H1 (cell line): ENCODE results near the gene LCN12. TPM values are rescaled to one million over a fixed set of nuclear protein-coding genes. Genes with fewer than 3 reads are reported as not detected.

ENCODE experiments used
- CTCF ChIA-PET: fragments of 300-600 bp; sonication (Branson Sonifier 250); formaldehyde crosslinking; loops from one replicate; lab custom pipeline; 2021; ENCODE audit not compliant: partially characterized antibody; lab: Charles Lee
- POLR2A ChIA-PET: fragments of 300-600 bp; sonication (Branson Sonifier 250); formaldehyde crosslinking; loops from one replicate; lab custom pipeline; 2021; ENCODE audit warnings: inconsistent platforms; ENCODE audit not compliant: partially characterized antibody; lab: Charles Lee
- DNase-seq, 2 experiments: peaks; one replicate each; pipeline versions ENCODE4 v3.0.0 to v3.0.0-alpha.2; 2010 to 2022; ENCODE audit warnings: low spot score in 2 of 2, low read depth in 1 of 2, mixed read lengths in 1 of 2
- FAIRE-seq: peaks from 2 replicates; lab custom pipeline; 2011; peaks lifted over from hg19 to GRCh38; lab: Jason Lieb, UNC
- H2AFZ ChIP-seq: 2 replicates; pipeline ENCODE4 v1.8.1; 2012; ENCODE audit warnings: low read length, inconsistent platforms
- H2AK5ac ChIP-seq: 2 replicates; pipeline ENCODE4 v1.6.1; 2013; ENCODE audit warnings: low read depth, low read length
- H2BK120ac ChIP-seq: replicated peaks from 2 replicates; pipeline ENCODE3; 2013; ENCODE audit warnings: low read depth, low read length, inconsistent platforms
- H2BK12ac ChIP-seq: 2 replicates; pipeline ENCODE4 v1.6.1; 2013; ENCODE audit warnings: low read depth, low read length
- H2BK15ac ChIP-seq: 2 replicates; pipeline ENCODE4 v1.6.1; 2013; ENCODE audit warnings: low read length
- H2BK20ac ChIP-seq: 2 replicates; pipeline ENCODE4 v1.6.1; 2013; ENCODE audit warnings: low read length
- H2BK5ac ChIP-seq: 2 replicates; pipeline ENCODE4 v1.6.1; 2013; ENCODE audit warnings: low read depth, low read length
- H3K14ac ChIP-seq: 2 replicates; pipeline ENCODE4 v1.6.1; 2013; ENCODE audit warnings: inconsistent platforms; ENCODE audit not compliant: insufficient read length
- H3K18ac ChIP-seq: 2 replicates; pipeline ENCODE4 v1.6.1; 2013; ENCODE audit warnings: low read length; ENCODE audit errors: extremely low read depth
- H3K23ac ChIP-seq: 2 replicates; pipeline ENCODE4 v1.6.1; 2013; ENCODE audit warnings: inconsistent platforms; ENCODE audit not compliant: insufficient read length
- H3K23me2 ChIP-seq: 2 replicates; pipeline ENCODE4 v1.6.1; 2013; ENCODE audit warnings: low read depth, low read length
- H3K27ac ChIP-seq: 2 replicates; pipeline ENCODE4 v1.6.1; 2011; ENCODE audit warnings: low read depth, low read length, inconsistent platforms
- H3K27me3 ChIP-seq, 4 experiments: replicated peaks in 1 of 4; 1 replicate in 1 of 4; 2 replicates in 3 of 4; pipeline versions ENCODE4 v1.6.1 to v1.8.1; 2011 to 2013; ENCODE audit warnings: low read length in 3 of 4, mild to moderate bottlenecking in 3 of 4, inconsistent platforms in 2 of 4, mixed read lengths in 2 of 4, moderate library complexity in 1 of 4; ENCODE audit not compliant: control insufficient read depth in 3 of 4, insufficient read depth in 3 of 4; ENCODE audit errors: extremely low read depth in 1 of 4
- H3K36me3 ChIP-seq, 4 experiments: 2 replicates each; pipeline versions ENCODE4 v1.6.1 to v1.8.1; 2011 to 2013; ENCODE audit warnings: mild to moderate bottlenecking in 4 of 4, low read length in 3 of 4, moderate library complexity in 2 of 4, control low read depth in 1 of 4, inconsistent platforms in 1 of 4; ENCODE audit not compliant: insufficient read depth in 4 of 4, control insufficient read depth in 2 of 4
- H3K4ac ChIP-seq: replicated peaks from 2 replicates; pipeline ENCODE3; 2013; ENCODE audit warnings: low read length, low read depth, mixed read lengths, inconsistent platforms; ENCODE audit not compliant: insufficient read length
- H3K4me1 ChIP-seq, 4 experiments: replicated peaks in 1 of 4; 1 replicate in 1 of 4; 2 replicates in 3 of 4; pipeline versions ENCODE4 v1.6.1 to v1.8.1; 2011 to 2013; ENCODE audit warnings: low read length in 3 of 4, inconsistent platforms in 2 of 4, mixed read lengths in 1 of 4; ENCODE audit not compliant: insufficient read depth in 4 of 4, control insufficient read depth in 3 of 4
- H3K4me2 ChIP-seq, 2 experiments: 2 replicates each; pipeline versions ENCODE4 v1.6.1 to v1.8.1; 2011 to 2013; ENCODE audit warnings: low read depth in 2 of 2, low read length in 2 of 2, control low read depth in 1 of 2, inconsistent platforms in 1 of 2, mild to moderate bottlenecking in 1 of 2; ENCODE audit not compliant: insufficient read depth in 1 of 2
- H3K4me3 ChIP-seq, 4 experiments: fragments of 200-600, 300-600 bp in 1 of 4; sonication (generic), shearing (Covaris generic), sonication (Bioruptor Twin) in 1 of 4; 2 replicates each; pipeline versions ENCODE4 v1.5.1 to v1.8.1; 2011 to 2016; ENCODE audit warnings: low read length in 4 of 4, low read depth in 3 of 4, control low read depth in 2 of 4, inconsistent platforms in 2 of 4, mild to moderate bottlenecking in 2 of 4, mixed read lengths in 1 of 4, moderate library complexity in 1 of 4; ENCODE audit not compliant: insufficient read depth in 2 of 4; ENCODE audit errors: extremely low read depth in 1 of 4
- H3K56ac ChIP-seq: replicated peaks from 2 replicates; pipeline ENCODE3; 2013; ENCODE audit warnings: low read depth, mild to moderate bottlenecking, mixed read lengths, low read length, inconsistent platforms; ENCODE audit not compliant: insufficient read length
- H3K79me1 ChIP-seq: 2 replicates; pipeline ENCODE4 v1.6.1; 2013; ENCODE audit warnings: low read depth, low read length, control low read depth
- H3K79me2 ChIP-seq, 2 experiments: 2 replicates each; pipeline versions ENCODE4 v1.6.1 to v1.8.1; 2012 to 2013; ENCODE audit warnings: low read length in 2 of 2, mild to moderate bottlenecking in 2 of 2, inconsistent platforms in 1 of 2; ENCODE audit not compliant: insufficient read depth in 2 of 2, control insufficient read depth in 1 of 2
- H3K9ac ChIP-seq, 4 experiments: replicated peaks in 1 of 4; 1 replicate in 1 of 4; 2 replicates in 3 of 4; pipeline versions ENCODE4 v1.6.1 to v1.8.1; 2011 to 2013; ENCODE audit warnings: low read depth in 3 of 4, low read length in 3 of 4, control low read depth in 2 of 4, mild to moderate bottlenecking in 2 of 4, moderate library complexity in 2 of 4, inconsistent platforms in 1 of 4; ENCODE audit errors: extremely low read depth in 1 of 4
- H3K9me3 ChIP-seq, 2 experiments: 2 replicates each; pipeline versions ENCODE4 v1.6.1 to v1.8.1; 2012 to 2013; ENCODE audit warnings: mild to moderate bottlenecking in 2 of 2, moderate library complexity in 2 of 2, control low read depth in 1 of 2, inconsistent platforms in 1 of 2, low read depth in 1 of 2, low read length in 1 of 2, mixed read lengths in 1 of 2; ENCODE audit not compliant: insufficient read depth in 2 of 2
- H4K20me1 ChIP-seq, 2 experiments: replicated peaks in 1 of 2; 2 replicates each; pipeline versions ENCODE3 to v1.8.1; 2011 to 2013; ENCODE audit warnings: inconsistent platforms in 2 of 2, low read length in 2 of 2, mild to moderate bottlenecking in 1 of 2; ENCODE audit not compliant: insufficient read depth in 2 of 2, control insufficient read depth in 1 of 2
- H4K5ac ChIP-seq: 2 replicates; pipeline ENCODE4 v1.6.1; 2013; ENCODE audit warnings: low read length, low read depth, mixed read lengths, inconsistent platforms; ENCODE audit not compliant: insufficient read length
- H4K8ac ChIP-seq: 2 replicates; pipeline ENCODE4 v1.8.0; 2013; ENCODE audit warnings: mild to moderate bottlenecking, moderate library complexity, low read length, inconsistent platforms; ENCODE audit not compliant: insufficient read depth; ENCODE audit errors: extremely low read depth
- H4K91ac ChIP-seq: replicated peaks from 2 replicates; pipeline ENCODE3; 2013; ENCODE audit warnings: low read length, mixed read lengths, inconsistent platforms; ENCODE audit not compliant: insufficient read length
- BCL11A ChIP-seq, 2 experiments: IDR thresholded peaks; one replicate each; pipeline ENCODE4 v1.6.1; 2011; ENCODE audit warnings: low read depth in 2 of 2, low read length in 2 of 2, mild to moderate bottlenecking in 2 of 2
- CBX8 ChIP-seq: fragments of 300-800, 300-1000 bp; sonication (generic); IDR thresholded peaks from 2 replicates; pipeline ENCODE4 v1.7.1; 2016; ENCODE audit warnings: low read depth, low read length, borderline replicate concordance
- CHD1 ChIP-seq: IDR thresholded peaks from 2 replicates; pipeline ENCODE4 v1.6.1; 2012; ENCODE audit warnings: low read depth, low read length, improper control_type of control experiment
- CREB1 ChIP-seq: IDR thresholded peaks from 2 replicates; pipeline ENCODE4 v1.6.1; 2012; ENCODE audit warnings: inconsistent platforms
- EGR1 ChIP-seq: IDR thresholded peaks from 2 replicates; pipeline ENCODE4 v1.6.1; 2011; ENCODE audit warnings: low read depth, low read length, borderline replicate concordance
- JUN ChIP-seq: IDR thresholded peaks from 2 replicates; pipeline ENCODE4 v1.6.1; 2011; ENCODE audit warnings: low read depth, mild to moderate bottlenecking, improper control_type of control experiment, low read length
- POU5F1 ChIP-seq: IDR thresholded peaks from 2 replicates; pipeline ENCODE4 v1.6.1; 2011; ENCODE audit warnings: low read depth, mild to moderate bottlenecking, low read length, moderate library complexity
- RXRA ChIP-seq: IDR thresholded peaks from 2 replicates; pipeline ENCODE4 v1.6.1; 2011; ENCODE audit warnings: low read depth, mild to moderate bottlenecking, low read length, moderate library complexity; ENCODE audit not compliant: insufficient read depth
- SIN3A ChIP-seq, 2 experiments: IDR thresholded peaks in 1 of 2; conservative IDR thresholded peaks in 1 of 2; 2 replicates each; pipeline ENCODE4 v1.6.1; 2011 to 2012; ENCODE audit warnings: low read length in 2 of 2, improper control_type of control experiment in 1 of 2, low read depth in 1 of 2, mild to moderate bottlenecking in 1 of 2
- ZNF274 ChIP-seq: IDR thresholded peaks from 2 replicates; pipeline ENCODE4 v1.7.0; 2012; ENCODE audit warnings: low read length, borderline replicate concordance; ENCODE audit errors: extremely low read depth
- WGBS, 2 experiments: shearing (Covaris generic) in 1 of 2; methylation state at CpG; one replicate each; pipeline versions ENCODE4 v1.1.6 to v1.1.7; 2013 to 2015; ENCODE audit warnings: low lambda C conversion rate in 2 of 2, mixed read lengths in 2 of 2, inconsistent platforms in 1 of 2, low coverage in 1 of 2, missing lambda C conversion rate in 1 of 2; ENCODE audit not compliant: insufficient replicate concordance in 2 of 2, insufficient coverage in 1 of 2, insufficient read length in 1 of 2; ENCODE audit errors: extremely low coverage in 1 of 2, missing lambda C conversion rate in 1 of 2; 5-methylcytosine and 5-hydroxymethylcytosine counted together
- polyA plus RNA-seq, 7 experiments: library from polyadenylated mRNA; depleted of rRNA in 3 of 7; stranded (reverse) in 5 of 7; unstranded in 2 of 7; fragments of >200 nt in 5 of 7; fragments of 200-250 nt in 2 of 7; gene quantifications; 1 replicate in 5 of 7; 2 replicates in 1 of 7; 4 replicates in 1 of 7; pipeline versions ENCODE4 v1.2.1 to v1.2.3, GENCODE V29; 2011 to 2013; ENCODE audit warnings: missing spikeins in 2 of 7, mixed read lengths in 2 of 7
- total RNA-seq: library from RNA; stranded (reverse); fragmentation: NEBNext Ultra II Directional; extraction: Animal tissue kit (Norgen Biotek cat#: 25700); gene quantifications from 2 replicates; pipeline ENCODE4 v1.2.1, GENCODE V29; 2021
- TF ChIP-seq, protein P1 (sequence below), 3 experiments: IDR thresholded peaks; 1 replicate in 2 of 3; 2 replicates in 1 of 3; pipeline versions ENCODE4 v1.5.1 to v1.6.1; 2011; ENCODE audit warnings: low read length in 3 of 3, mild to moderate bottlenecking in 3 of 3, inconsistent platforms in 2 of 3, low read depth in 1 of 3, moderate library complexity in 1 of 3; ENCODE audit not compliant: insufficient read depth in 1 of 3; ENCODE audit errors: control extremely low read depth in 1 of 3

Gene LCN12
- total and polyA plus RNA-seq, 2 of the 8 experiments (the other 6 are each of a cell fraction or from before 2014, with no cell fraction given): 1.1 to 1.7 TPM

DNA sequence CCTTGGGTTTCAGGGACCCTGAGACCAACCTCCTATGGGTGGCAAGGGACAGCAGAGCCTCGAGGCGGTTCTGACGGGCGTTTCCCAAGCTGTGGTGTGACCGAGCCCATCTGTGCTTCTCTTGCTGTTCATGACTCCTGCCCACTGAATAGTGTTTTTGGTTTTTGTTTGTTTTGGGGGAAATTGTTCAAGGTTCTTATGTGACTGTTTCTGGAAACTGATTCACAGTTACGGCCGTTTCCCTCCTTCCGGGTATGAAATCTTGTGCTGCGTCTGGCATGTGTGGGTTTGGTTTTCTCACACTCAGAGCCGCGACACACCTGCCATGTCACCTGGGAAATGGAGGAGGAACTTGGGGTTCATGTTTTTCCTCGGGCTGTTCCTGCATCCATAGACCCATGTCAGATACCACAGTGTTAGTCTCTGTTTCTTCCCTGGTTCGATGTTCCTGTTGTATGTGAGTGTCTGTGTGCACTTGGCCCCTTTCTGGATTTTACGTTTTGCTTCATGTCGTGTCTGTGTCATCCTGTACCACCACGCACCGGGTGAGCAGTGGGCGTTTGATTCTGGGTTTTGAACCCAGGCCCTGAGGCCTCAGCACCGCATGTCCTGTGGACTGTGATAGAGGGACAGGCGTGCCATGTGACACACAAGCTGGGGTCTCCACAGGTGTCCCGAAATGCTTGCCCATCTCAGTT is 36.3 kb upstream of the LCN12 start:
- DNase-seq (no peak), FAIRE-seq (no peak)
- peak overlapping the region; percentile 65; the same call in 1 of the 2 replicates for H4K8ac ChIP-seq
- no peak overlapping the region for H2BK20ac ChIP-seq
- no peak overlapping the region for H3K23ac ChIP-seq
- H2BK120ac ChIP-seq: no peak overlapping the region
- H2BK5ac ChIP-seq: no peak overlapping the region; the same call in 1 of the 2 replicates
- no peak overlapping the region for H4K91ac ChIP-seq
- no peak overlapping the region for H4K5ac ChIP-seq
- no peak overlapping the region for H3K4me3 ChIP-seq
- peaks cover 2% of the 10 kb centered on the region; the same call in 1 of the 2 replicates for H3K79me1 ChIP-seq
- no peaks in the 10 kb centered on the region for H3K79me2 ChIP-seq
- ChIA-PET POLR2A (no interaction called here), CTCF (no interaction called here)
- no peaks in the 10 kb centered on the region for H3K4me1 ChIP-seq
- peaks cover 17 to 43% (median 30%) of the 10 kb centered on the region in 4 experiments for H3K36me3 ChIP-seq
- no peak overlapping the region for H3K9ac ChIP-seq
- peaks cover 4 to 13% of the 10 kb centered on the region in 2 experiments for H4K20me1 ChIP-seq
- no peak overlapping the region for H2BK15ac ChIP-seq
- H3K4ac ChIP-seq: no peak overlapping the region
- H3K18ac ChIP-seq: no peak overlapping the region
- H3K9me3 ChIP-seq: no peaks in the 10 kb centered on the region
- no peak overlapping the region for H3K27ac ChIP-seq
- no peaks in the 10 kb centered on the region for H3K27me3 ChIP-seq
- no peak overlapping the region for H2AFZ ChIP-seq
- no peak overlapping the region for H3K4me2 ChIP-seq
- H2BK12ac ChIP-seq: no peak overlapping the region
- WGBS, 2 experiments: 88% methylated on average over 19 of the region's 21 CpGs; no CpG with 5 or more reads in 1 of the 2 experiments
- no peak overlapping the region for H2AK5ac ChIP-seq
- H3K23me2 ChIP-seq: no peaks in the 10 kb centered on the region
- H3K14ac ChIP-seq: no peak overlapping the region
- no peak overlapping the region for H3K56ac ChIP-seq
- no peak for TF ChIP-seq CHD1
- no peak for TF ChIP-seq BCL11A (IDR thresholded peaks at IDR 0.05; ENCODE audit: low read depth in 2 of 2, low read length in 2 of 2)
- TF ChIP-seq CBX8: no peak
- no peak for TF ChIP-seq EGR1
- no peak for TF ChIP-seq CREB1
- no peak for TF ChIP-seq JUN
- TF ChIP-seq RXRA: no peak
- no peak for TF ChIP-seq POU5F1
- no peak for TF ChIP-seq ZNF274
- TF ChIP-seq, protein P1, sequence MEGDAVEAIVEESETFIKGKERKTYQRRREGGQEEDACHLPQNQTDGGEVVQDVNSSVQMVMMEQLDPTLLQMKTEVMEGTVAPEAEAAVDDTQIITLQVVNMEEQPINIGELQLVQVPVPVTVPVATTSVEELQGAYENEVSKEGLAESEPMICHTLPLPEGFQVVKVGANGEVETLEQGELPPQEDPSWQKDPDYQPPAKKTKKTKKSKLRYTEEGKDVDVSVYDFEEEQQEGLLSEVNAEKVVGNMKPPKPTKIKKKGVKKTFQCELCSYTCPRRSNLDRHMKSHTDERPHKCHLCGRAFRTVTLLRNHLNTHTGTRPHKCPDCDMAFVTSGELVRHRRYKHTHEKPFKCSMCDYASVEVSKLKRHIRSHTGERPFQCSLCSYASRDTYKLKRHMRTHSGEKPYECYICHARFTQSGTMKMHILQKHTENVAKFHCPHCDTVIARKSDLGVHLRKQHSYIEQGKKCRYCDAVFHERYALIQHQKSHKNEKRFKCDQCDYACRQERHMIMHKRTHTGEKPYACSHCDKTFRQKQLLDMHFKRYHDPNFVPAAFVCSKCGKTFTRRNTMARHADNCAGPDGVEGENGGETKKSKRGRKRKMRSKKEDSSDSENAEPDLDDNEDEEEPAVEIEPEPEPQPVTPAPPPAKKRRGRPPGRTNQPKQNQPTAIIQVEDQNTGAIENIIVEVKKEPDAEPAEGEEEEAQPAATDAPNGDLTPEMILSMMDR (IDR thresholded peaks at IDR 0.05; ENCODE audit: control extremely low read depth in 1 of 3, insufficient read depth in 1 of 3, low read depth in 1 of 3, low read length in 3 of 3): no peak
- TF ChIP-seq SIN3A (conservative IDR thresholded peaks at IDR 0.05 in 1 of 2, IDR thresholded peaks at IDR 0.05 in 1 of 2; ENCODE audit: low read depth in 1 of 2, low read length in 2 of 2): no peak
